GM20000 (cell line): Measurements from ENCODE around the gene KDM4B.

Source experiments
- DNase-seq: peaks from one replicate; pipeline ENCODE4 v3.0.0; 2012; ENCODE audit warnings: low spot score
- TF ChIP-seq, protein P1 (sequence below): IDR thresholded peaks from 2 replicates; pipeline ENCODE4 v1.5.1; 2012; ENCODE audit warnings: mild to moderate bottlenecking, control low read depth; ENCODE audit errors: extremely low read depth, missing control alignments

KDM4B gene

DNA sequence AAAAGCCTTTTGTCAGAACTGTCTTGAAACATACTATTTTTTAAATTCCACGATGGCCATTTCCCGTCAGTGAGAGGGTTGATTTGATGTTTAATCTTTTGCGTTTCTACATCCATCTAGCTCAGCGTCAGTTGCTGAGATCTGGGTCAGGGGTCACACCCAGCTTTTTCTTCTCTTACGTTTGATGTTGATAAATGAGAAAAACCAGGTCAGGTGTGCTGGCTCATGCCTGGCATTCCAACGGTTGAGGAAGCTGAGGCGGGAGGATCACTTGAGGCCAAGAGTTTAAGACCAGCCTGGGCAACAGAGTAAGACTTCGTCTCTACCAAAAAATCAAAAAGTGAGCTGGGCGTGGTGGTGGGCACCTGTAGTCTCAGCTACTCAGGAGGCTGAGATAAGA, 202.8 kb downstream of the KDM4B start:
- no peak for DNase-seq
- TF ChIP-seq, protein P1, sequence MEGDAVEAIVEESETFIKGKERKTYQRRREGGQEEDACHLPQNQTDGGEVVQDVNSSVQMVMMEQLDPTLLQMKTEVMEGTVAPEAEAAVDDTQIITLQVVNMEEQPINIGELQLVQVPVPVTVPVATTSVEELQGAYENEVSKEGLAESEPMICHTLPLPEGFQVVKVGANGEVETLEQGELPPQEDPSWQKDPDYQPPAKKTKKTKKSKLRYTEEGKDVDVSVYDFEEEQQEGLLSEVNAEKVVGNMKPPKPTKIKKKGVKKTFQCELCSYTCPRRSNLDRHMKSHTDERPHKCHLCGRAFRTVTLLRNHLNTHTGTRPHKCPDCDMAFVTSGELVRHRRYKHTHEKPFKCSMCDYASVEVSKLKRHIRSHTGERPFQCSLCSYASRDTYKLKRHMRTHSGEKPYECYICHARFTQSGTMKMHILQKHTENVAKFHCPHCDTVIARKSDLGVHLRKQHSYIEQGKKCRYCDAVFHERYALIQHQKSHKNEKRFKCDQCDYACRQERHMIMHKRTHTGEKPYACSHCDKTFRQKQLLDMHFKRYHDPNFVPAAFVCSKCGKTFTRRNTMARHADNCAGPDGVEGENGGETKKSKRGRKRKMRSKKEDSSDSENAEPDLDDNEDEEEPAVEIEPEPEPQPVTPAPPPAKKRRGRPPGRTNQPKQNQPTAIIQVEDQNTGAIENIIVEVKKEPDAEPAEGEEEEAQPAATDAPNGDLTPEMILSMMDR = no peak

DNA sequence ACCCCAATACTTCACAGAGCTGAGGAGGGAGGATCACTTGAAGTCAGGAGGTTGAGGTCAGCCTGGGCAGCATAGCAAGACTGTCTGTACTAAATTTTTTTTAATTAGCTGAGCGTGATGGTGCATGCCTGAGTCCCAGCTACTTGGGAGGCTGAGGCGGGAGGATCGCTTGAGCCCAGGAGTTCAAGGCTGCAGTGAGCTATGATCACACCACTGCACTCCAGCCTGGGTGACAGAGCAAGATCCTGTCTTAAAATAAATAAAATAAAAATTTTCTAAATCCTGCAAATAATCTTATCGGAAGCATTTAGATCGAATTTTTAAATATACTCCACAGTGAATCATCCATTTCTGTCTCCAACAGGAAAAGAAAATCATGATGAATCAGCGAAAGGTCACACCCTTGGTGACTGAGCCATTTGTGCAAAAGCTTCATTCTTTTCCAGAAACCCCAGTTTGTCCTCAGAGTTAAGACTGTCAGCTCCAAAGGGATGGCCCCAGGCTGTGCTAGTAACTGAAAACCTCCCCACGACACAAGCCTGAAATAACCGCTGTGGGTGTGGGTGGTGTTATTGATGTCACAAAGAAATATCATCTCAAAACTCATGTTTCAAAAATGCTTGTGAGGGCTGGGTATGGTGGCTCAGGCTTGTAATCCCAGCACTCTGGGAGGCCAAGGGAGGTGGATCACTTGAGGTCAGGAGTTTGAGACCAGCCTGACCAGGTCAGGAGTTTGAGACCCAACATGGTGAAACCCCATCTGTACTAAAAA, 204.1 kb downstream of the KDM4B start:
- TF ChIP-seq, protein P1 = no peak
- DNase-seq = no peak

DNA sequence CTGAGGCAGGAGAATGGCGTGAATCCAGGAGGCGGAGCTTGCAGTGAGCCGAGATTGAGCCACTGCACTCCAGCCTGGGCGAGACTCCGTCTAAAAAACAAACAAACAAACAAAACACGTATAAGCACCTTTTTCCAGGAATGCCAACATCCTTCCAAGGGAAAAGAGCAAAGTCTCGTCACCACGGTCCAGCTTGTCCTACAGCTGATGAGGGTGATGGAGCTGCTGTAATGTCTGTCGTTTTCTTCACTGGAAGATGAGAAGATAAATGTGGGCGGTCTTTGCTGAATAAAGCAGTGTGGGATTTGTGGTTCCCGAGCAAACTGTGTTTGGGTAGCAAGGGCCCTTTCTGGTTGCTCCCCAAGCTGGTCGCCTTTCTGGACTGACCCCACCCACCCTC, 205.1 kb downstream of the KDM4B start:
- TF ChIP-seq, protein P1 = no peak
- DNase-seq = no peak

DNA sequence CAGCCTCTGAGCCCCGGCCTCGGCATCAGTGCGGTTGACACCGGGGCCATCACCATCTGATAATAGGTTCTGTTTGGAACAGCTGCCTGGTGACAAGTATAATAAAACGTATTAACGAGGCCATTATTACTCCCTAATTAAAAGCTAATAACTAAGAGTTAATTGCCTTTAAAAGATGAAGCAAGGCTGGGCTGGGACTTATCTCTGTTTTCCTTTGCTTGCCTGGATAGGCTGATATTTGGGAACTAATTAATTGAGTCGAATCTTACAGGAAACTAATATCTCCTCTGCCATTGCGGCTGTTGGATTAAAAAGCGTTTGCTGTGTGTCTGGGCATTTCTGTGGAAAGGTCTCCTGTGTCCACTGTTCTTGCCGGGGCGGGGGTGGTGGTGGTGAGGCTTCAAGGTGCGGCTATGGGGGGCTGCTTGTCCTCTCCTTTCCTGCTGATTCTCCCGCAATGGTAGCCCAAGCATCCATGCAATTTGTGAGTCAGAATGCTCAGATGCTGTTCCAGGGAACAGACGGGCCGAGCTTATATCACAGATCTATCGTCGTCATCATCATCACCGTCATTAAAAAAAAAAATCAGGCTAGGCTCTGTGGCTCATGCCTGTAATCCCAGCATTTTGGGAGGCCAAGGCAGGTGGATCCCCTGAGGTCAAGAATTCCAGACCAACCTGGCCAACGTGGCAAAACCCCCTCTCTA, 209.0 kb downstream of the KDM4B start:
- TF ChIP-seq, protein P1 = no peak

DNA sequence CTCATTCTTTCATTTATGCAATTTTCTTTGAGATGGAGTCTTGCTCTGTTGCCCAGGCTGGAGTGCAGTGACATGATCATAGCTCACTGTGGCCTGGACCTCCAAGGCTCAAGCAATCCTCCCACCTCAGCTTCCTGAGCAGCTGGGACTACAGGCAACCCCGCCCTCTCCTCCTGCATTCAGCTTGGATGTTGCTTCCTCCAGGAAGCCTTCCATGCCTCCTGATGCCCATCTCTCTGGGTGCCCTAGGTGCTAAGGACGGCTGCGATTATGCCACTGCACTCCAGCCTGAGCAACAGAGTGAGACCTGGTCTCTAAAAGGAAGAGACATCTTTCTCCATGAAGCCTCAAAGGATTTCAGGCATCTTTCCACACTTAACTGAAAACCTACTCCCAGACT, 209.9 kb downstream of the KDM4B start:
- no peak for DNase-seq
- TF ChIP-seq, protein P1 = no peak

More for the DNA sequence above, 209.0 kb downstream of the KDM4B start:
- DNase-seq = no peak

DNA sequence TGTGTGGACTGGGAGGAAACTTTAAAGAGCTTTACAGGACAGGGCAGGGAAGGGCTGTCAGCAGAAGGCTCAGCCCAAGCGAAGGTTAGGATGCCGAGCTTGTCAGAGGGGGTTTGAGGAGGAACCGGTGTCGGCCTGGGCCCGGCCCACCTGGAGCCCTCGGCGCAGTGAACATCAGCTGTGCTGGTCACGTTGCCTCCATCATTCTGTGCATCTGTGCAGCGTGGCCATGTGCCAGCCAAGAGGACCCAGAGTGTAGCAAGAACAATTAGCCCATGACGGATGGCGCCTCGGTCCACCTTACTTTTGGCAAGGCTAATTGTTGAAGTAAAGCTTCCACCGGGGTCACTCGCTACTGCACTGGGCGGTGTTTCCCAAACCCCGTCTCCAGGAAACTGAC, 210.3 kb downstream of the KDM4B start:
- no peak for DNase-seq

DNA sequence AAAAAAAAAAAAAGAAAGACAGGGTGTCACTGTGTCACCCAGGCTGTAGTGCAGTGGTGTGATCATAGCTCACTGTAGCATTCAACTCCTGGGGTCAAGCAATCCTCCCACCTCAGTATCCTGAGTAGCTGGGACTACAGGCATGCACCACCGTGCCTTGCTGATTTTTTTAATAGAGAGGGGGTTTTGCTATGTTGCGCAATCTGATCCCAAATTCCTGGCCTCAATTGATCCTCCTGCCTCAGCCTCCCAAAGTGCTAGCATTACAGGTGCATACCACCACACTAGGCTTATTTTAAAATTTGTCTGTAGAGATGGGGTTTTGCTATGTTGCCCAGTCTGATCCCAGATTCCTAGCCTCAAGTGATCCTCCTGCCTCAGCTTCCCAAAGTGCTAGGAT, 212.4 kb downstream of the KDM4B start:
- TF ChIP-seq, protein P1 = no peak

More for the DNA sequence above, 210.3 kb downstream of the KDM4B start:
- TF ChIP-seq, protein P1 = no peak

More for the DNA sequence above, 212.4 kb downstream of the KDM4B start:
- DNase-seq = no peak
